Trophoblast cell (in vitro differentiated cells and primary cell): Measurements from ENCODE around the gene WDR53.

Source experiments
- DNase-seq, 2 donors: peaks; one replicate each; pipeline ENCODE4 v3.0.0-alpha.2; 2016
- H2AFZ ChIP-seq: 2 replicates; pipeline ENCODE4 v1.6.1; 2013; ENCODE audit warnings: low read length, moderate library complexity, mild to moderate bottlenecking; ENCODE audit not compliant: insufficient read depth, poor library complexity
- H2AK5ac ChIP-seq: 2 replicates; pipeline ENCODE4 v1.6.1; 2013; ENCODE audit warnings: mild to moderate bottlenecking, low read length
- H2BK120ac ChIP-seq: 2 replicates; pipeline ENCODE4 v1.6.1; 2013; ENCODE audit warnings: low read length, mild to moderate bottlenecking, moderate library complexity; ENCODE audit not compliant: insufficient read depth, poor library complexity
- H2BK12ac ChIP-seq: 2 replicates; pipeline ENCODE4 v1.6.1; 2013; ENCODE audit warnings: mild to moderate bottlenecking, low read length, moderate library complexity
- H2BK5ac ChIP-seq: 2 replicates; pipeline ENCODE4 v1.6.1; 2013; ENCODE audit warnings: low read length, low read depth, moderate library complexity, mild to moderate bottlenecking; ENCODE audit not compliant: poor library complexity
- H3K14ac ChIP-seq: 2 replicates; pipeline ENCODE4 v1.6.1; 2013; ENCODE audit warnings: mild to moderate bottlenecking, low read length
- H3K18ac ChIP-seq: 2 replicates; pipeline ENCODE4 v1.6.1; 2013; ENCODE audit warnings: mild to moderate bottlenecking, low read length
- H3K23ac ChIP-seq: 2 replicates; pipeline ENCODE4 v1.6.1; 2013; ENCODE audit warnings: low read length
- H3K27ac ChIP-seq: 2 replicates; pipeline ENCODE4 v1.5.1; 2013; ENCODE audit warnings: low read depth, mild to moderate bottlenecking, inconsistent platforms, low read length, moderate library complexity
- H3K27me3 ChIP-seq: 2 replicates; pipeline ENCODE4 v1.6.1; 2013; ENCODE audit warnings: inconsistent platforms, mild to moderate bottlenecking, low read length, moderate library complexity; ENCODE audit not compliant: insufficient read depth
- H3K36me3 ChIP-seq, 2 experiments: 1 replicate in 1 of 2; 2 replicates in 1 of 2; pipeline ENCODE4 v1.6.1; 2013; ENCODE audit warnings: low read length in 2 of 2, mild to moderate bottlenecking in 2 of 2, moderate library complexity in 1 of 2; ENCODE audit not compliant: insufficient read depth in 2 of 2, control insufficient read depth in 1 of 2
- H3K4ac ChIP-seq: 2 replicates; pipeline ENCODE4 v1.6.1; 2013; ENCODE audit warnings: low read depth, mild to moderate bottlenecking, low read length, moderate library complexity
- H3K4me1 ChIP-seq, 2 experiments: 1 replicate in 1 of 2; 2 replicates in 1 of 2; pipeline ENCODE4 v1.6.1; 2013; ENCODE audit warnings: low read length in 2 of 2, mild to moderate bottlenecking in 2 of 2, moderate library complexity in 1 of 2; ENCODE audit not compliant: insufficient read depth in 2 of 2, control insufficient read depth in 1 of 2
- H3K4me2 ChIP-seq: 2 replicates; pipeline ENCODE4 v1.6.1; 2013; ENCODE audit warnings: inconsistent platforms, mild to moderate bottlenecking, low read length, moderate library complexity
- H3K4me3 ChIP-seq: 2 replicates; pipeline ENCODE4 v1.5.1; 2013; ENCODE audit warnings: mild to moderate bottlenecking, low read depth, low read length, inconsistent platforms
- H3K79me1 ChIP-seq: one replicate; pipeline ENCODE4 v1.6.1; 2013; ENCODE audit warnings: low read length
- H3K79me2 ChIP-seq: 2 replicates; pipeline ENCODE4 v1.6.1; 2013; ENCODE audit warnings: low read length, mild to moderate bottlenecking; ENCODE audit not compliant: control insufficient read depth, insufficient read depth, poor library complexity
- H3K9ac ChIP-seq: 2 replicates; pipeline ENCODE4 v1.6.1; 2013; ENCODE audit warnings: mild to moderate bottlenecking, low read length
- H3K9me3 ChIP-seq: 2 replicates; pipeline ENCODE4 v1.6.1; 2013; ENCODE audit warnings: low read depth, mild to moderate bottlenecking, control low read depth, inconsistent platforms, low read length; ENCODE audit not compliant: insufficient read depth
- H4K12ac ChIP-seq: 2 replicates; pipeline ENCODE4 v1.6.1; 2013; ENCODE audit warnings: low read depth, mild to moderate bottlenecking, low read length, moderate library complexity
- H4K8ac ChIP-seq: 2 replicates; pipeline ENCODE4 v1.6.1; 2013; ENCODE audit warnings: low read depth, mild to moderate bottlenecking, low read length, moderate library complexity
- H4K91ac ChIP-seq: one replicate; pipeline ENCODE4 v1.6.1; 2013; ENCODE audit warnings: low read depth, mild to moderate bottlenecking, low read length, moderate library complexity
- WGBS: extraction: QIAGEN DNeasy Blood & Tissue Kit; methylation state at CpG from one replicate; pipeline ENCODE4 v1.1.7; 2013; ENCODE audit warnings: missing lambda C conversion rate; ENCODE audit not compliant: insufficient read length, insufficient coverage; ENCODE audit errors: extremely low coverage; 5-methylcytosine and 5-hydroxymethylcytosine counted together

WDR53 gene

GRCh38 chr3:196603683-196604082 lies 35.3 kb upstream of the WDR53 start:
- Histone ChIP-seq H3K4me2 (no peak overlapping the region), H2BK12ac (no peak overlapping the region), H2AFZ (no peak overlapping the region), H4K8ac (no peak overlapping the region), H2AK5ac (no peak overlapping the region), H3K4me3 (no peak overlapping the region), H3K9me3 (no peaks in the 10 kb centered on the region), H4K91ac (no peak overlapping the region), H3K36me3 (no peaks in the 10 kb centered on the region), H3K4me1 (no peaks in the 10 kb centered on the region), H3K27me3 (no peaks in the 10 kb centered on the region), H2BK120ac (no peak overlapping the region), H3K4ac (no peak overlapping the region), H3K18ac (no peak overlapping the region), H3K9ac (no peak overlapping the region), H3K14ac (no peak overlapping the region), H3K27ac (no peak overlapping the region), H3K79me1 (no peaks in the 10 kb centered on the region), H4K12ac (no peak overlapping the region), H3K23ac (no peak overlapping the region), H2BK5ac (no peak overlapping the region), H3K79me2 (no peaks in the 10 kb centered on the region)
- DNase-seq, result no peak
- WGBS, result no CpG with 5 or more reads among the region's 7 CpGs

- Histone ChIP-seq H3K9me3 (no peaks in the 10 kb centered on the region), H3K23ac (no peak overlapping the region), H3K79me1 (no peaks in the 10 kb centered on the region), H3K9ac (no peak overlapping the region), H3K4me3 (no peak overlapping the region), H3K4ac (no peak overlapping the region), H2BK12ac (no peak overlapping the region), H4K8ac (no peak overlapping the region), H2AFZ (no peak overlapping the region), H3K36me3 (no peaks in the 10 kb centered on the region), H3K27me3 (no peaks in the 10 kb centered on the region), H3K27ac (no peak overlapping the region), H3K18ac (no peak overlapping the region), H4K12ac (no peak overlapping the region), H3K4me1 (no peaks in the 10 kb centered on the region), H2BK5ac (no peak overlapping the region), H2AK5ac (no peak overlapping the region), H3K79me2 (no peaks in the 10 kb centered on the region), H3K14ac (no peak overlapping the region), H4K91ac (no peak overlapping the region), H3K4me2 (no peak overlapping the region), H2BK120ac (no peak overlapping the region)
- no peak for DNase-seq
- no CpG with 5 or more reads among the region's 6 CpGs for WGBS
Measured at GRCh38 chr3:196602673-196603072, 34.3 kb upstream of the WDR53 start.

GRCh38 chr3:196600359-196600758 lies 32.0 kb upstream of the WDR53 start:
- Histone ChIP-seq H3K14ac (no peak overlapping the region), H3K9ac (no peak overlapping the region), H3K27ac (no peak overlapping the region), H2BK12ac (no peak overlapping the region), H3K4me2 (no peak overlapping the region), H3K9me3 (no peaks in the 10 kb centered on the region), H3K79me1 (no peaks in the 10 kb centered on the region), H4K91ac (no peak overlapping the region), H3K36me3 (no peaks in the 10 kb centered on the region), H3K79me2 (no peaks in the 10 kb centered on the region), H3K4me3 (no peak overlapping the region), H2AFZ (no peak overlapping the region), H4K8ac (no peak overlapping the region), H3K27me3 (no peaks in the 10 kb centered on the region), H3K4ac (no peak overlapping the region), H3K4me1 (peaks cover 0 to 5% of the 10 kb centered on the region in 2 experiments), H2BK5ac (no peak overlapping the region), H3K18ac (no peak overlapping the region), H2AK5ac (no peak overlapping the region), H4K12ac (no peak overlapping the region), H2BK120ac (no peak overlapping the region), H3K23ac (no peak overlapping the region)
- WGBS, result no CpG with 5 or more reads among the region's 7 CpGs
- DNase-seq, result no peak

- Histone ChIP-seq H3K9ac (no peak overlapping the region), H3K79me1 (no peaks in the 10 kb centered on the region), H3K14ac (no peak overlapping the region)
Measured at GRCh38 chr3:196599734-196600128, 31.4 kb upstream of the WDR53 start.

More at GRCh38 chr3:196599734-196600128, 31.4 kb upstream of the WDR53 start:
- no peaks in the 10 kb centered on the region for H3K9me3 ChIP-seq
- H3K4ac ChIP-seq, result no peak overlapping the region
- WGBS, result no CpG with 5 or more reads among the region's 5 CpGs
- H3K4me1 ChIP-seq, result peaks cover 0 to 5% of the 10 kb centered on the region in 2 experiments
- H3K27ac ChIP-seq, result no peak overlapping the region
- H3K4me2 ChIP-seq, result no peak overlapping the region
- H4K8ac ChIP-seq, result no peak overlapping the region
- no peaks in the 10 kb centered on the region for H3K36me3 ChIP-seq
- H2AFZ ChIP-seq, result no peak overlapping the region
- H2AK5ac ChIP-seq, result no peak overlapping the region
- H3K18ac ChIP-seq, result no peak overlapping the region
- H2BK5ac ChIP-seq, result no peak overlapping the region
- no peak overlapping the region for H3K23ac ChIP-seq
- no peak overlapping the region for H2BK12ac ChIP-seq
- DNase-seq, result no peak
- no peaks in the 10 kb centered on the region for H3K27me3 ChIP-seq
- H2BK120ac ChIP-seq, result no peak overlapping the region
- no peak overlapping the region for H3K4me3 ChIP-seq
- H4K91ac ChIP-seq, result no peak overlapping the region
- H4K12ac ChIP-seq, result no peak overlapping the region
- H3K79me2 ChIP-seq, result no peaks in the 10 kb centered on the region
